GM23338 (cell line): ENCODE results near the gene FBXW7. TPM values are rescaled to one million over a fixed set of nuclear protein-coding genes. Genes with fewer than 3 reads are reported as not detected.

ENCODE experiments used
- ATAC-seq: fragments of 200-7000 bp; cut with Tn5 transposase; 3 replicates; pipeline ENCODE4 v1.9.1; 2020
- DNase-seq: peaks from one replicate; pipeline ENCODE4 v3.0.0-alpha.2; 2015; ENCODE audit warnings: low spot score
- H2AFZ ChIP-seq: fragments of 200-600 bp; sonication (generic); 2 replicates; pipeline ENCODE4 v1.8.0; 2016; ENCODE audit warnings: antibody characterized with exemption, mild to moderate bottlenecking, moderate library complexity
- H3F3A ChIP-seq: fragments of 200-600 bp; sonication (generic); replicated peaks from 2 replicates; pipeline ENCODE4 v1.8.0; 2017; ENCODE audit warnings: antibody characterized with exemption, mixed run types, low read depth
- H3K27ac ChIP-seq: fragments of 200-600 bp; sonication (generic); 2 replicates; pipeline ENCODE4 v1.6.1; 2016; ENCODE audit warnings: low read depth
- H3K27me3 ChIP-seq: fragments of 200-600 bp; sonication (generic); 2 replicates; pipeline ENCODE4 v1.8.0; 2016; ENCODE audit warnings: mild to moderate bottlenecking, mixed run types, moderate library complexity; ENCODE audit not compliant: insufficient read depth
- H3K36me3 ChIP-seq: fragments of 200-600 bp; sonication (generic); 2 replicates; pipeline ENCODE4 v1.8.0; 2016; ENCODE audit warnings: mild to moderate bottlenecking; ENCODE audit not compliant: insufficient read depth
- H3K4me1 ChIP-seq: fragments of 200-600 bp; sonication (generic); 2 replicates; pipeline ENCODE4 v1.8.0; 2016; ENCODE audit warnings: mild to moderate bottlenecking, moderate library complexity; ENCODE audit not compliant: insufficient read depth
- H3K4me2 ChIP-seq: fragments of 200-600 bp; sonication (generic); 2 replicates; pipeline ENCODE4 v1.7.1; 2017; ENCODE audit warnings: mixed run types
- H3K4me3 ChIP-seq: fragments of 200-600 bp; sonication (generic); 2 replicates; pipeline ENCODE4 v1.6.1; 2016; ENCODE audit warnings: mixed run types
- H3K79me2 ChIP-seq: fragments of 200-600 bp; sonication (generic); replicated peaks from 2 replicates; pipeline ENCODE4 v1.8.0; 2017; ENCODE audit warnings: mild to moderate bottlenecking; ENCODE audit not compliant: insufficient read depth
- H3K9me2 ChIP-seq: fragments of 200-600 bp; sonication (generic); 2 replicates; pipeline ENCODE4 v1.8.0; 2017; ENCODE audit not compliant: insufficient read depth
- H4K20me1 ChIP-seq: fragments of 200-600 bp; sonication (generic); replicated peaks from 2 replicates; pipeline ENCODE4 v1.8.0; 2017; ENCODE audit warnings: mild to moderate bottlenecking; ENCODE audit not compliant: insufficient read depth
- H3K27ac Mint-ChIP-seq: 2 replicates; pipeline ENCODE4 v1.8.0; 2020; ENCODE audit warnings: inconsistent platforms, mild to moderate bottlenecking, moderate library complexity, mixed read lengths
- H3K27me3 Mint-ChIP-seq: 3 replicates; pipeline ENCODE4 v1.8.0; 2022; ENCODE audit warnings: low read depth, mild to moderate bottlenecking, moderate library complexity, mixed read lengths, inconsistent platforms; ENCODE audit not compliant: insufficient read depth, poor library complexity
- H3K36me3 Mint-ChIP-seq: 3 replicates; pipeline ENCODE4 v1.8.0; 2021; ENCODE audit warnings: low read depth, mild to moderate bottlenecking, inconsistent platforms, moderate library complexity, mixed read lengths
- H3K4me1 Mint-ChIP-seq: 3 replicates; pipeline ENCODE4 v1.8.0; 2020; ENCODE audit warnings: mild to moderate bottlenecking, inconsistent platforms, mixed read lengths
- H3K4me3 Mint-ChIP-seq: 3 replicates; pipeline ENCODE4 v1.8.0; 2021; ENCODE audit warnings: moderate library complexity, mild to moderate bottlenecking, inconsistent platforms, mixed read lengths
- H3K9me3 Mint-ChIP-seq: 3 replicates; pipeline ENCODE4 v1.8.0; 2020; ENCODE audit warnings: moderate library complexity, mild to moderate bottlenecking, inconsistent platforms, mixed read lengths
- EZH2 ChIP-seq: fragments of 200-600 bp; sonication (generic); IDR thresholded peaks from one replicate; pipeline ENCODE4 v1.8.0; 2017; ENCODE audit warnings: antibody characterized with exemption, mild to moderate bottlenecking, low read depth; ENCODE audit not compliant: unreplicated experiment
- EZH2phosphoT487 ChIP-seq: fragments of 200-600 bp; sonication (generic); IDR thresholded peaks from one replicate; pipeline ENCODE4 v1.8.1; 2018; ENCODE audit warnings: antibody characterized with exemption; ENCODE audit not compliant: unreplicated experiment
- JUNB ChIP-seq: IDR thresholded peaks from one replicate; pipeline ENCODE4 v1.6.1; 2016; ENCODE audit warnings: antibody characterized with exemption; ENCODE audit not compliant: unreplicated experiment
- NANOG ChIP-seq: IDR thresholded peaks from 2 replicates; pipeline ENCODE4 v1.6.1; 2016; ENCODE audit warnings: antibody characterized with exemption, borderline replicate concordance
- POLR2AphosphoS5 ChIP-seq: IDR thresholded peaks from 2 replicates; pipeline ENCODE4 v1.6.1; 2016; ENCODE audit warnings: antibody characterized with exemption, low read depth
- polyA plus RNA-seq: library from polyadenylated mRNA; unstranded; fragments of >200 nt; fragmentation: Nextera tagmentation; extraction: Ambion mirVana; gene quantifications from 2 replicates; pipeline ENCODE4 v1.2.1, GENCODE V29; 2016
- total RNA-seq: library from RNA; depleted of rRNA; stranded (reverse); fragments of >200 nt; shearing (Covaris generic); gene quantifications from 2 replicates; pipeline ENCODE4 v1.2.3, GENCODE V29; 2014
- TF ChIP-seq, protein P1 (sequence below): IDR thresholded peaks from one replicate; pipeline ENCODE4 v1.6.1; 2018; ENCODE audit warnings: antibody characterized with exemption; ENCODE audit not compliant: unreplicated experiment
- TF ChIP-seq, protein P2 (sequence below), 2 experiments: fragments of 200-600 bp in 1 of 2; sonication (generic) in 1 of 2; conservative IDR thresholded peaks; 2 replicates each; pipeline versions ENCODE4 v1.5.1 to v1.6.1; 2016 to 2017; ENCODE audit warnings: antibody characterized with exemption in 2 of 2, low read depth in 2 of 2, mild to moderate bottlenecking in 2 of 2, moderate library complexity in 1 of 2
- TF ChIP-seq, protein P3 (sequence below): fragments of 250-450 bp; sonication (Bioruptor Pico); IDR thresholded peaks from 2 replicates; pipeline ENCODE4 v1.5.0; 2020; ENCODE audit warnings: mild to moderate bottlenecking, moderate library complexity
- TF ChIP-seq, protein P4 (sequence below): IDR thresholded peaks from 2 replicates; pipeline ENCODE4 v1.6.1; 2016; ENCODE audit warnings: antibody characterized with exemption

The FBXW7 gene
- total and polyA plus RNA-seq, 2 experiments from 2014 or later = 25.8 to 34.7 TPM

DNA sequence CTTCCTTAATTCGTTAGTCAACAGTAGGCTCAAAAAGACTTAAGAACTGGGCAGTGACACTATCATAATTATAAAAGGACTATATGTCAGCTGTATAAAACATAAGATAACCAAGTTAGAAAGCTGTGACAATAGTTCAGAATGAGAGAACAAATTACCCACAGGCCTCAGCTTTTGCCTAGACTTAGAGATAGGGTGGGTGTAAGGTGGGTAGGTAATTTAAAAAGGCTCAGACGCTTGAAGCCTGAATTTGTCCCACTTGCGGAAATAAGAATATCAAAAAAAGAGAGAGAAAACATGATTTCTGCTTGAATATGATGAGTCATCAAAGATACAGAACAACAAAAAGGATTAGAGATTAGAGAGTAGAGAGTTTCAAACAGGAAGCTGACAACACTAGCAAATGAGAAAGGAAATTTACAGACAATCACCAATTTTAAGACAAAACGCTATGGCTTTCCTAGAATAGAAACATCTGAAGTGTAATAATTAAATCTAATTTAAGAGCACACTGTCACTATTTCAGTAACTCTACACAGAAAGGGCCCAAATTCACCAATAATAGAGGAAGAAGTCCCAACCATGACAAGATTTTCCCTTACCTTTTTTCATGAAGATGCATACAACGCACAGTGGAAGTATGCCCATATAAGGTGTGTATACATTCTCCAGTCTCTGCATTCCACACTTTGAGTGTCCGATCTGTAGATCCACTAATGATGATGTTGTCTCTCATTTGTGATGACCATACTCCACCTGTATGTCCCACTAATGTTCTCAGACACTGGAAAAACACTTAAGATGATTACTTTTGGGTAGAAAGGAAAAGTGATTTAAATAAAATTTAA lies 208.1 kb downstream of the FBXW7 start:
- Histone ChIP-seq H3K79me2 (no peaks in the 10 kb centered on the region), H3K27me3 (no peaks in the 10 kb centered on the region), H3K4me2 (no peak overlapping the region), H3K9me2 (no peaks in the 10 kb centered on the region), H3K27ac (no peak overlapping the region), H3K4me3 (no peak overlapping the region), H3K36me3 (no peaks in the 10 kb centered on the region), H2AFZ (no peak overlapping the region), H3F3A (no peaks in the 10 kb centered on the region), H4K20me1 (no peaks in the 10 kb centered on the region), H3K4me1 (no peaks in the 10 kb centered on the region)
- peaks cover 2% of the 10 kb centered on the region for H3K36me3 Mint-ChIP-seq
- no peak for ATAC-seq
- no peaks in the 10 kb centered on the region for H3K27me3 Mint-ChIP-seq
- H3K9me3 Mint-ChIP-seq = no peaks in the 10 kb centered on the region
- TF ChIP-seq, protein P1, sequence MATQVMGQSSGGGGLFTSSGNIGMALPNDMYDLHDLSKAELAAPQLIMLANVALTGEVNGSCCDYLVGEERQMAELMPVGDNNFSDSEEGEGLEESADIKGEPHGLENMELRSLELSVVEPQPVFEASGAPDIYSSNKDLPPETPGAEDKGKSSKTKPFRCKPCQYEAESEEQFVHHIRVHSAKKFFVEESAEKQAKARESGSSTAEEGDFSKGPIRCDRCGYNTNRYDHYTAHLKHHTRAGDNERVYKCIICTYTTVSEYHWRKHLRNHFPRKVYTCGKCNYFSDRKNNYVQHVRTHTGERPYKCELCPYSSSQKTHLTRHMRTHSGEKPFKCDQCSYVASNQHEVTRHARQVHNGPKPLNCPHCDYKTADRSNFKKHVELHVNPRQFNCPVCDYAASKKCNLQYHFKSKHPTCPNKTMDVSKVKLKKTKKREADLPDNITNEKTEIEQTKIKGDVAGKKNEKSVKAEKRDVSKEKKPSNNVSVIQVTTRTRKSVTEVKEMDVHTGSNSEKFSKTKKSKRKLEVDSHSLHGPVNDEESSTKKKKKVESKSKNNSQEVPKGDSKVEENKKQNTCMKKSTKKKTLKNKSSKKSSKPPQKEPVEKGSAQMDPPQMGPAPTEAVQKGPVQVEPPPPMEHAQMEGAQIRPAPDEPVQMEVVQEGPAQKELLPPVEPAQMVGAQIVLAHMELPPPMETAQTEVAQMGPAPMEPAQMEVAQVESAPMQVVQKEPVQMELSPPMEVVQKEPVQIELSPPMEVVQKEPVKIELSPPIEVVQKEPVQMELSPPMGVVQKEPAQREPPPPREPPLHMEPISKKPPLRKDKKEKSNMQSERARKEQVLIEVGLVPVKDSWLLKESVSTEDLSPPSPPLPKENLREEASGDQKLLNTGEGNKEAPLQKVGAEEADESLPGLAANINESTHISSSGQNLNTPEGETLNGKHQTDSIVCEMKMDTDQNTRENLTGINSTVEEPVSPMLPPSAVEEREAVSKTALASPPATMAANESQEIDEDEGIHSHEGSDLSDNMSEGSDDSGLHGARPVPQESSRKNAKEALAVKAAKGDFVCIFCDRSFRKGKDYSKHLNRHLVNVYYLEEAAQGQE = no peak
- no peak for TF ChIP-seq EZH2phosphoT487
- TF ChIP-seq, protein P2, sequence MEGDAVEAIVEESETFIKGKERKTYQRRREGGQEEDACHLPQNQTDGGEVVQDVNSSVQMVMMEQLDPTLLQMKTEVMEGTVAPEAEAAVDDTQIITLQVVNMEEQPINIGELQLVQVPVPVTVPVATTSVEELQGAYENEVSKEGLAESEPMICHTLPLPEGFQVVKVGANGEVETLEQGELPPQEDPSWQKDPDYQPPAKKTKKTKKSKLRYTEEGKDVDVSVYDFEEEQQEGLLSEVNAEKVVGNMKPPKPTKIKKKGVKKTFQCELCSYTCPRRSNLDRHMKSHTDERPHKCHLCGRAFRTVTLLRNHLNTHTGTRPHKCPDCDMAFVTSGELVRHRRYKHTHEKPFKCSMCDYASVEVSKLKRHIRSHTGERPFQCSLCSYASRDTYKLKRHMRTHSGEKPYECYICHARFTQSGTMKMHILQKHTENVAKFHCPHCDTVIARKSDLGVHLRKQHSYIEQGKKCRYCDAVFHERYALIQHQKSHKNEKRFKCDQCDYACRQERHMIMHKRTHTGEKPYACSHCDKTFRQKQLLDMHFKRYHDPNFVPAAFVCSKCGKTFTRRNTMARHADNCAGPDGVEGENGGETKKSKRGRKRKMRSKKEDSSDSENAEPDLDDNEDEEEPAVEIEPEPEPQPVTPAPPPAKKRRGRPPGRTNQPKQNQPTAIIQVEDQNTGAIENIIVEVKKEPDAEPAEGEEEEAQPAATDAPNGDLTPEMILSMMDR (conservative IDR thresholded peaks at IDR 0.05; ENCODE audit: low read depth in 2 of 2) = no peak
- TF ChIP-seq, protein P3, sequence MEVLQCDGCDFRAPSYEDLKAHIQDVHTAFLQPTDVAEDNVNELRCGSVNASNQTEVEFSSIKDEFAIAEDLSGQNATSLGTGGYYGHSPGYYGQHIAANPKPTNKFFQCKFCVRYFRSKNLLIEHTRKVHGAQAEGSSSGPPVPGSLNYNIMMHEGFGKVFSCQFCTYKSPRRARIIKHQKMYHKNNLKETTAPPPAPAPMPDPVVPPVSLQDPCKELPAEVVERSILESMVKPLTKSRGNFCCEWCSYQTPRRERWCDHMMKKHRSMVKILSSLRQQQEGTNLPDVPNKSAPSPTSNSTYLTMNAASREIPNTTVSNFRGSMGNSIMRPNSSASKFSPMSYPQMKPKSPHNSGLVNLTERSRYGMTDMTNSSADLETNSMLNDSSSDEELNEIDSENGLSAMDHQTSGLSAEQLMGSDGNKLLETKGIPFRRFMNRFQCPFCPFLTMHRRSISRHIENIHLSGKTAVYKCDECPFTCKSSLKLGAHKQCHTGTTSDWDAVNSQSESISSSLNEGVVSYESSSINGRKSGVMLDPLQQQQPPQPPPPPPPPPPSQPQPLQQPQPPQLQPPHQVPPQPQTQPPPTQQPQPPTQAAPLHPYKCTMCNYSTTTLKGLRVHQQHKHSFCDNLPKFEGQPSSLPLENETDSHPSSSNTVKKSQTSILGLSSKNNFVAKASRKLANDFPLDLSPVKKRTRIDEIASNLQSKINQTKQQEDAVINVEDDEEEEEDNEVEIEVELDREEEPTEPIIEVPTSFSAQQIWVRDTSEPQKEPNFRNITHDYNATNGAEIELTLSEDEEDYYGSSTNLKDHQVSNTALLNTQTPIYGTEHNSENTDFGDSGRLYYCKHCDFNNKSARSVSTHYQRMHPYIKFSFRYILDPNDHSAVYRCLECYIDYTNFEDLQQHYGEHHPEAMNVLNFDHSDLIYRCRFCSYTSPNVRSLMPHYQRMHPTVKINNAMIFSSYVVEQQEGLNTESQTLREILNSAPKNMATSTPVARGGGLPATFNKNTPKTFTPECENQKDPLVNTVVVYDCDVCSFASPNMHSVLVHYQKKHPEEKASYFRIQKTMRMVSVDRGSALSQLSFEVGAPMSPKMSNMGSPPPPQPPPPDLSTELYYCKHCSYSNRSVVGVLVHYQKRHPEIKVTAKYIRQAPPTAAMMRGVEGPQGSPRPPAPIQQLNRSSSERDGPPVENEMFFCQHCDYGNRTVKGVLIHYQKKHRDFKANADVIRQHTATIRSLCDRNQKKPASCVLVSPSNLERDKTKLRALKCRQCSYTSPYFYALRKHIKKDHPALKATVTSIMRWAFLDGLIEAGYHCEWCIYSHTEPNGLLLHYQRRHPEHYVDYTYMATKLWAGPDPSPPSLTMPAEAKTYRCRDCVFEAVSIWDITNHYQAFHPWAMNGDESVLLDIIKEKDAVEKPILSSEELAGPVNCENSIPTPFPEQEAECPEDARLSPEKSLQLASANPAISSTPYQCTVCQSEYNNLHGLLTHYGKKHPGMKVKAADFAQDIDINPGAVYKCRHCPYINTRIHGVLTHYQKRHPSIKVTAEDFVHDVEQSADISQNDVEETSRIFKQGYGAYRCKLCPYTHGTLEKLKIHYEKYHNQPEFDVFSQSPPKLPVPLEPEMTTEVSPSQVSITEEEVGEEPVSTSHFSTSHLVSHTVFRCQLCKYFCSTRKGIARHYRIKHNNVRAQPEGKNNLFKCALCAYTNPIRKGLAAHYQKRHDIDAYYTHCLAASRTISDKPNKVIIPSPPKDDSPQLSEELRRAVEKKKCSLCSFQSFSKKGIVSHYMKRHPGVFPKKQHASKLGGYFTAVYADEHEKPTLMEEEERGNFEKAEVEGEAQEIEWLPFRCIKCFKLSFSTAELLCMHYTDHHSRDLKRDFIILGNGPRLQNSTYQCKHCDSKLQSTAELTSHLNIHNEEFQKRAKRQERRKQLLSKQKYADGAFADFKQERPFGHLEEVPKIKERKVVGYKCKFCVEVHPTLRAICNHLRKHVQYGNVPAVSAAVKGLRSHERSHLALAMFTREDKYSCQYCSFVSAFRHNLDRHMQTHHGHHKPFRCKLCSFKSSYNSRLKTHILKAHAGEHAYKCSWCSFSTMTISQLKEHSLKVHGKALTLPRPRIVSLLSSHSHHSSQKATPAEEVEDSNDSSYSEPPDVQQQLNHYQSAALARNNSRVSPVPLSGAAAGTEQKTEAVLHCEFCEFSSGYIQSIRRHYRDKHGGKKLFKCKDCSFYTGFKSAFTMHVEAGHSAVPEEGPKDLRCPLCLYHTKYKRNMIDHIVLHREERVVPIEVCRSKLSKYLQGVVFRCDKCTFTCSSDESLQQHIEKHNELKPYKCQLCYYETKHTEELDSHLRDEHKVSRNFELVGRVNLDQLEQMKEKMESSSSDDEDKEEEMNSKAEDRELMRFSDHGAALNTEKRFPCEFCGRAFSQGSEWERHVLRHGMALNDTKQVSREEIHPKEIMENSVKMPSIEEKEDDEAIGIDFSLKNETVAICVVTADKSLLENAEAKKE (CRISPR knock-in tag) = no peak
- TF ChIP-seq POLR2AphosphoS5 = no peak
- TF ChIP-seq JUNB = no peak
- no peak for TF ChIP-seq EZH2
- no peak for TF ChIP-seq NANOG
- TF ChIP-seq, protein P4, sequence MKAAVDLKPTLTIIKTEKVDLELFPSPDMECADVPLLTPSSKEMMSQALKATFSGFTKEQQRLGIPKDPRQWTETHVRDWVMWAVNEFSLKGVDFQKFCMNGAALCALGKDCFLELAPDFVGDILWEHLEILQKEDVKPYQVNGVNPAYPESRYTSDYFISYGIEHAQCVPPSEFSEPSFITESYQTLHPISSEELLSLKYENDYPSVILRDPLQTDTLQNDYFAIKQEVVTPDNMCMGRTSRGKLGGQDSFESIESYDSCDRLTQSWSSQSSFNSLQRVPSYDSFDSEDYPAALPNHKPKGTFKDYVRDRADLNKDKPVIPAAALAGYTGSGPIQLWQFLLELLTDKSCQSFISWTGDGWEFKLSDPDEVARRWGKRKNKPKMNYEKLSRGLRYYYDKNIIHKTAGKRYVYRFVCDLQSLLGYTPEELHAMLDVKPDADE = no peak
- no peaks in the 10 kb centered on the region for H3K4me1 Mint-ChIP-seq
- no peak overlapping the region for H3K27ac Mint-ChIP-seq
- no peak for DNase-seq
- no peak overlapping the region for H3K4me3 Mint-ChIP-seq
